ENCODE results near the gene PPFIA4.
A peak's percentile ranks its signal among the peaks of the same experiment; 100 is the strongest.
"Not testable (repeated sequence)": the region's sequence is repeated elsewhere in the genome, so short reads cannot be mapped to it uniquely, and the experiment has no call there.

The PPFIA4 gene

DNA sequence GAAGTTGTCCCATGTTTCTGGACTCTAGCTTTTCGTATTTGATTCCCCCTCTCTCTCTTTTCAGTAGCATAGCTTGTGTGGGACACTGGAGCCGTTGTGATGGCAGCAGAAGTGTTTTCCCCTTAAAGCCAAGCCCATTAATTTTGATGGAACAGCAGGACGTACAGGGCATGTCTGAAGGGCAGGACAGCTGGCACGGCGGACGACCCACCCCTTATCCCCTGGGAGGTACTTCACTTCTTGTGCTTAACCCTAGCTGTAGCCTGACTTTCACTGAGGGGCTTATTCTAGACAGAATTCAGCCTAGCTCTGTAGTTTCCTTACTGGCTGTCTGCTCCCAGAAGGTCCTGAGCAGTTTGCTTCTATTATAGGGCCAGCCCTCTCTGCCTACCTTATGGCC, 8.6 kb upstream of the PPFIA4 start:
- DNase-seq: no peak

DNA sequence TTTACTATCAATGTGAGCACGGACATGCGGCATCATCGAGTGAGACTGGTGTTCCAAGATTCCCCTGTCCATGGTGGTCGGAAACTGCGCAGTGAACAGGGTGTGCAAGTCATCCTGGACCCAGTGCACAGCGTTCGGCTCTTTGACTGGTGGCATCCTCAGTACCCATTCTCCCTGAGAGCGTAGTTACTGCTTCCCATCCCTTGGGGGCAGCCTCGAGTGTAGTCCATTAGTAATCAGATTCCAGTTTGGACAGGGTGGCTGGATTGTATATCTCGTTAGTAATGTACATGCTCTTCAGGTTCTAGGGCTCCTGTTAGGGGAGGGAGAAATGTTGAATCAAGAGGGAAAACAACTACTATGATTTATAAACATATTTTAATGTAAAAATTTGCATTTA, 3.4 kb upstream of the PPFIA4 start:
- DNase-seq: not testable (repeated sequence)

DNA sequence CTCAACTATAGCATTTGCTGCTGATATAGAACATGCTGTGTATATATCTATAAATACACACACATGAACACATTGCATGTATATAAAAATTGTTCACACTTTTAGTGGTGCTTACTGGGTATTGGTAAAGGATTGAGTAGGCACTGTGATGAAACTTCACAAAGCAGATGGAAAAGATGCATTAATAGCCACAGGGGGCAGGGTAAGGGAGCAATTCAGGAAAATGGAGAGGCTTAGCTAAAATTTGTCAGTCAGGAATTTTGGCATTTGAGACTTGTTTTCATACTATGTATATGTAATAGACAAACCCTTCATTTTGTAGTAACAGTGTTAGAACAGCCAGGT, 633 bp upstream of the PPFIA4 start:
- DNase-seq: no peak

DNA sequence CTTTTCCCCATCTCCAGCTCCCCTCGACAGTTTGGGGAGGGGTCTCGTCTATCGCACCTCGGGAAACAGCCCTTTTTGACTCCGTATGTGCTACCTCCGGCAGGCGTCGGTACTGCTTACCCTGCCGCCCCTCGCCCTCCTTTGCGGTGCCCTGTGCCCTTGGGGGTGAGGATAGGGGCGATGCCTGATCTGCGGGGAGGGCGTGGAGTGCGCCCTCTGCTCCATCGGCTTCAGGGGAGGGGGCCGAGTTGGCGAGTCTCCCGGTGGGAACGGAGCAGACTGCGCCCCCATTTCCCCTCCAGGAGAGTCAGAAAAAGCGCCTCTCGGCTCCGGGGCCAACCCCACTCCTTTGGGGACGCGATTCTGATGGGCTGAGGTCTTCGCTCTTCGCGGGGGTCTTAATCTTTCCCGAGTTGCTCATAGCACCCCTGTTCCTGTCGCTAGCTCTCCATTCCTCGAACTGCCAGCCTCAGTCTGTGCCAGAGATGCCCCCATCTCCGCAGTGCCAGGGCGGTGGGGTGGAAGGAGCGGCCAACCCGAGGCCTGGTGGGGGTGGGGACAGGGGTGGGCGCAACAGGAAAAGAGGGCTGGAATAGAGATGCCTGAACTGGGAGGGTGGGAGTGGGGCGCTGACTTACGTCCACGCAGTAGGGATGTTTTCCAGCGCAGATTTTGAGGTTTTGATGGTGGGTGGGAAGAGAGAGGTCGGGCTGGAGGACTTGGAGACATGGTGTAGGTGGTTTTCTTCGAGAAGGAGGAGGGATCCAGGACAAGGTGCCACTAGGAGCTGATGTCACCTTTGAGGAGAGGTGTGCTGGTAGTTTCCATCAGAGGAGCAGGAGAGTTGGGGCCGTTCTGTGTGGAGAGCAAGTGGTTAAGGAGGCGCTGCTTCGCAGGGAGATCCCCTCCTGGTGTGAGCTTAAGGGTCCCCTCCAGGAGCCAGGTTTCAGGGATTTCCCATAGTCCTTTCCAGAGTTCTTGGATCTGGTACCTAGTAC, 674 bp downstream of the PPFIA4 start:
- DNase-seq: no peak

- DNase-seq: no peak
These were observed 1.9 kb downstream of the PPFIA4 start for GRCh38 chr1:203028067-203028783.

- DNase-seq: no peak
These were observed 2.7 kb downstream of the PPFIA4 start for GRCh38 chr1:203028784-203029553.

DNA sequence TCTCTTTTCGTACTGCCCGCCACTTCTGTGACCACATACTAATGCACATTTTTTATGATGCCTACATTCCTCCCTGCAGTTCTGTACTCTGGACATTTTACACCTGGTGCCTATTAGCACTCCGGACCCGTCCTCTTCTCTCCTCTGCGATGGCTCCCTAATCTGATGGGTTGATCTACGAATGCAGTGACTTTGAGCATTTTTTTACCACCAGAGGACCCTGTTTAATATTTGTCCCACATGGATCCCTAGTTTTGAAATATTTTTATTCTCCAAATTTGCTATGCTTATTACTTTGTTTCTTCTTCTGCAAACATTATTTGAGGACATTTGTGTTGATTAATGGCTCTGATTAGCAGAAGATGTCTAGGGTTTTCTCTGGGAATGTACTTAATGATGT, 5.2 kb downstream of the PPFIA4 start:
- no peak for DNase-seq

DNA sequence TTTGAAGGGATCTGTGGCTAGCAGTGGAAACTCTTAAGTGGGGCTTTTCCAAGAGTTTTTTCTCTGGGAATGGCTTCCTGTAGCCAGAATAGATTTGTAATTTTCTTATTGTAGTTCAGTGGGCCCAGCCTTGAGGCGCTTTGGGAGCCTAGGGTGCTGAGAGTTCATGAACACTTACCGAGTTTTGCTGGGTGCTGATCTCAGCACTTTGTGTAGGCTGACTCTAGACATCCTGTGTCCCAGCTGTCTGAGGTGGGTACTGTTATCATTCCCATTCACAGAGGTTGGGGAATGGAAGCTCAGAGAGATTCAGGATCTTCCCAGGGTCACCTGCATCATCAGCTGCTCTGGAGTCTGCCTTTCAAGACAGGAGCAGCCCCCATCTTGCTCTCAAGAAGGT, 7.0 kb downstream of the PPFIA4 start:
- no peak for DNase-seq

GRCh38 chr1:203033917-203034316, 7.6 kb downstream of the PPFIA4 start:
- DNase-seq: no peak

DNA sequence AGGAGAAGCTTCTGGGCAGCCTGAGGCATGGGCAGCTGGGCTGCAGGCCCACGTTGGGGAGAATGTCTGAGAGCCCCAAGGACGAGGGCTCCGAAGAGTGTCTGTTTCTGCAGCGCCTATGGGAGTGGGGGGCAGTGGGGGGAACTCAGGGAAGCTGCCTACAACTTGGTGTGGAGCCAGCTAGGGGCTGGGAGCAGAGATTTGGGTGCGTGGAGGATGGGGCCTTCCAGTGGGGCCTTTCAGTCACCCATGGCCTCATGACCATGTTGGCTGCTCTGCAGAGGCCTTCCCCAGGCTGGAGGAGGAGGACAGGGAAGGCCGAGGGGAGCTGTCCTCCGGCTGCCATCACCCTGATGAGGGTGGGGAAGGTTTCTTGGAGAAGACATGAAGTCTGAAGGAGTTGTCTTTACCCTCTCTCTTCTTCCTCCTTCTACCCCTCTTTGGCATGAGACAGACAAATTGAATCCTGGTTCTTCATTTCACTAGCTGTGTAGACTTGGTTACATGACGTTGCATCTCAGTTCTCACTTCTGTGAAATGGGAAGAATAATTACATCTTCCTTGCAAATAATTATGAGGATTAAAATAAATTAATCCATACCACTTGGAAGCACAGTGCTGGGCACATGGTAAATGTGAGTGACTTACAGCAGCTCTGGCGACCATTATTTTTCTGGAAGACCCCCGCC, 8.3 kb downstream of the PPFIA4 start:
- no peak for DNase-seq

GRCh38 chr1:203035111-203036000, 9.1 kb downstream of the PPFIA4 start:
- DNase-seq: no peak

DNA sequence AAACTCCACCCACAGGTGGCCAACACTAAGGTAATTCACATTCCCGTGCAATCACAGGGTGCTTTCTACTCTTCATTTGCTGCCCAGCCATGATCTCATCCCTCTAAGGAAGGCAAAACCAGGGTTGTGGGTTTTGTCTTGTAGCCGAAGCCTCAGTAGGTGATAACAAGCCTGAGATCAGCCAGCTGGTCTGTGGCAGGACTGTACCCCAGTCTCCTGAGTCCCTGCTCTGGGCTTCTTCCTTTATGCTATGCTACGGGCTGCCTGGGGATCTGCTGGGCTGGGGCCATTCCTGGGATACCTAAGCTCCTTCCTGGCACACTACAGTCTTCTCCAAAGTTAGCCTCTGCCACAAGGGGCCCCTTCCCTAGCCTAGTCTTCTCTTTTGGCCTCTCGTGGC, 9.8 kb downstream of the PPFIA4 start:
- no peak for DNase-seq

DNA sequence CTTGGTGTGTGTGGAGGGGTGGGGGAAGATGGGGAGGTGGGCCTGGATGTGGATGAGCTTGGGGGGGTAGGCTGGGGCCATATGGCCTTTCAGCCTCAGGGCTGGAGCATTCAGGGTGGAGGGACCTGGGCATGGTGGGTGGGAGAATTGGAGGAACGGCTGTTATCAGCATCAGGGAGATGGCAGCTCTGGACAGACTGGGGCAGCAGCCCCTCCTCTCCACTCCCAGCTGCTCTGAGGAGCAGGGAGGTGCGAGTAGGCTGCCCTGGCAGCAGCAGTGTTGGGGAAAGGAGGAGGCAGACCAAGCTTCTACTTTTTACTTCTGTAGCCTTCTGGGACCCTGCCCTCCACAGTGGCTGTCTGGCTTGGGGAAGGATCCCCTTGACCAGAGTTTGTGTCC, 10.2 kb downstream of the PPFIA4 start:
- DNase-seq: no peak

GRCh38 chr1:203037509-203038190, 11.4 kb downstream of the PPFIA4 start:
- DNase-seq: no peak

DNA sequence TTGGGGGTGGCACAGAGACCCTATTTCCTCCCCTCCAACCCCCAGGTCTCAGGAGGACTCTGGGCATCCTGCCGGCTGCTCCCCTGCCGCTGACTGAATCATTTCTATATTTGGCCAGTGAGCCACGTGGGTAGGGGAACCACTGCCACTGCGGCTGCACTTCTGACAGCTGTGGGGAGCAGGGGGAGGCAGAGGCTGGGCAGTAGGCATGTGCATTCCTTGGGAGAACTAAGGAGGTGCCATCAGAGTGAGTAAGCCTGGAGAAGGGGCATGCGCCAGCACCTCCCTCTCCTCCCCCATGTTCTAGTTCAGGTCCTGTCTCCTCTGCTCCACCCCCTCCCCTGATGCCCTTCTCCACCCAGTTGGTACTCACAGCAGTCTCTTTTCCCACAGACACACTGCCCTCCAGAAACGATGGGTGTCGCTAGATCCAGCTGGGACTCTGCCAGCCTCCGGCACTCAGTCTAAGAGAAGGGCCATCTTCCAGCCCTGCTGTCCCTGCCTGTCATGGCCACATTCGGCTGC, 12.0 kb downstream of the PPFIA4 start:
- no peak for DNase-seq

GRCh38 chr1:203038891-203039608, 12.8 kb downstream of the PPFIA4 start:
- peak; percentile 59 for DNase-seq

DNA sequence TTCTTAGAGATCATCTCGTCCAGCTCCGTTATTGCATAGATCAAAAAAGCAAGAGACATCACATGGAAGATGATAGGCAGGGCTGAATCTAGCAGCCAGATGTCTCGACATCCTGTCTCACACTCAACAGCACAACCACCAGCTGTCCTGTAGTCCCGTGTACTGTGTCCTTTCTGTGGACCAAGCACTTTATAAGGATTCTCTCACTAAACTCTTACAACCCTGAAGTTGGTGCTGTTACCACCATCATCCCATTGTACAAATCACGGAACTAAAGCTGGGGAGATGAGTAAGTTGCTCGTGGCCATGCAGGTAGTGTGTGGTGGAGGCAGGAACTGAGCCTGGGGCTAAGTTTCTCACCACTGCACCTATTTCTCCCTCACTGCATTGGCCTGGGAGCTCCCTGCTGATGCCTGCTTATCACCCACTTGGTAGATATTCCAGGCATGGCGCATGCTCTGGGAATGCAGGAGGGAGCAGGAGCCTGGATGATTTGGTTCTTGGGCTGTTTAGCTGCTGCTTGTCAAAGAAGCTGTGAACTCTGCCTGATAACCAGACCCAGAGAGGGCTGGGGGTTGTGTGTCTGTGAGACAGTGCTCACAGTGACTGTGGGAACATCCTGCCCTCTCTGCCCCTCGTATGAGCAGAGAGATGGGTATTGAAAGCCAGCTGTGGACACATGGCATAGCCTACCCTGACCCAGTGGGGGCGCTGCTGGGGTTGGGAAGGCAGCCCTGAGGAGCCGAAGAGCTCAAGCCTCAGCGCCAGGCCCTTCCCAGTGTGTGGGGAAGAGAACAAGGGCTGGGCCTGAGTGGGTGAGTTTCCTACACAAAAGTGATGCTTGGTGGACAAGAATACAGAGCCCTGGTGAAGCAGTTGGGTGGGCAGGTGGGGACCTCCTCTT, 13.6 kb downstream of the PPFIA4 start:
- no peak for DNase-seq

GRCh38 chr1:203040513-203041275, 14.4 kb downstream of the PPFIA4 start:
- DNase-seq: no peak

All from T-helper 9 cell (primary cell).